DMS153 treated with DMSO at 0.1 percent for 48 hours (cell line): ENCODE measurements around the gene PSMD9.
"Not testable (repeated sequence)": the region's sequence is repeated elsewhere in the genome, so short reads cannot be mapped to it uniquely, and the experiment has no call there.

Experiments used
- DNase-seq: peaks from one replicate; lab custom pipeline; 2025; ENCODE audit not compliant: unreplicated experiment; lab: John Stamatoyannopoulos, UW

The PSMD9 gene

DNA sequence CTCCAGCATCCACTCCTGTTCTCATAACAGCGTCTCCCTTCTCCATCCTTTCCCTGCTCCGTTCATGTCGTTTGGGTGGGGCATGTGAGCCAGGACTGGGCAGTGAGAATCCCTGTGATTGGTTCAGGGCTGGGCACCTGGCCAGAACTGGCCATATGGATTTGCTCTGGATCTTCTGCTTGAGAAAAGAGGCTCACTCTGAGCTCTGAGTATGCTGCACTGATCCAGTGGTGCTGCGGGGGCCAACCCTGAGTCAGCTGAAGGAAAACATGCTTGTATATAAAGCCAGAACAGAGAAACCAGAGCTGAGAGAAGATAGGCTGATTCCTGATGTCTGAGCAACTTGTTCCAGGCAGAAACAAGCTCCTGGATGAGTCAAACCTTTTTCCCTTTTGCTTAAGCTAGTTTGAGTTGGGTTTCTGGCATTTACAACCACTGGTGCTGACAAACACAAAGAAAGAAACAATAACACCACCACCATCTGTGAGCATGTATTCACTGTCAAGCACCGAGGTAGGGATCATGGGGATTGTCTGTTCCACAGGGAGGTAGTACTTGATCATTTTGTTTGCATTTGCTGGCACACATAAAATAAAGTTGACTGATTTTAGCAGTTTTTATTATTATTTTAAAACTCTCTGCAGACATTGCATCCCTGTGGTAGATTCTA lies 15.9 kb upstream of the PSMD9 start:
- DNase-seq, result no peak

DNA sequence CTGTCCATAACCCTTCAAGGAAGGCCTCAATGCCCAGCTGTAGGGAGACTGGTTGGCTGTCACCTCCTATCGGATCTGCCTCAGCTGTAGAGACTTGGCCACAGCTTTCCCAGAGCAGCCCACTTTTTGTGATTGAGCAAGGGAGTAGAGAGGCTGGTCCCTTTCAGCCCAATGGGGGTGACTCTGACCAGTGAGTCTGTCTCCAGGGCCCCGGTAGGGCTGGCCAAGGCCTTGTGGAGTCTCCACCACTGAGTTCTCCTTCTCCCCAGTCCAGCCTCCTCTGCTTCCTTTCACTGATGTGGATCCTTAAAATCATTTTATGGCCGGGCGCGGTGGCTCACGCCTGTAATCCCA lies 15.4 kb upstream of the PSMD9 start:
- no peak for DNase-seq

DNA sequence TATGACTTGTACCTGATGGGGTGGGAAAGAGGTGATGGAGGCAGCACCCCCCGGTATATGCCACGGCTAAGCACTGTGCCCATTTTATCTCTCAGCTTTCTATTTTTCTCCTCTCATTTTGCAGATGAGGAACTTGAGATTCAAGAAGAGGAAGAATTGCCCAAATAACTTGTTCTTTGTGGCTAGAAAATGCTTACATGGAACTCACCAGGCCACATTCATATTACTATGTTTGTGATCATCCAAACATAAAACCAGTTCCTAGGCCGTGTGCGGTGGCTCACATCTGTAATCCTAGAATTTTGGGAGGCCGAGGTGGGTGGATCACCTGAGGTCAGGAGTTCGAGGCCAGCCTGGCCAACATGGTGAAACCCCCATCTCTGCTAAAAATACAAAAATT lies 14.5 kb upstream of the PSMD9 start:
- no peak for DNase-seq

DNA sequence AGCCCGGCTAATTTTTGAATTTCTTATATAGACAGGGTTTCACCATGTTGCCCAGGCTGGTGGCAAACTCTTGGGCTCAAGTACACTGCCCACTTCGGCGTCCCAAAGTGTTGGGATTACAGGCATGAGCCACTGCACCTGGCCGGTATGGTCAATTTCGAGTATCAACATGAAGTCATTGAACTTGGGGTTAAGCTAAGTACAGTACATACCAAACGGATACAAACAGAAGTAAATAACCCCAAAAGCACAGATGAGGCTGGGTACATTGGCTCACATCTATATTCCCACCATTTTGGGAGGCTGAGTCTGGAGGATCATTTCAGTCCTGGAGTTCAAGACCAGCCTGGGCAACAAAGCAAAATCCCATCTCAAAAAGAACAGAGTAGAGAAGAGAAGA lies 13.0 kb upstream of the PSMD9 start:
- no peak for DNase-seq

DNA sequence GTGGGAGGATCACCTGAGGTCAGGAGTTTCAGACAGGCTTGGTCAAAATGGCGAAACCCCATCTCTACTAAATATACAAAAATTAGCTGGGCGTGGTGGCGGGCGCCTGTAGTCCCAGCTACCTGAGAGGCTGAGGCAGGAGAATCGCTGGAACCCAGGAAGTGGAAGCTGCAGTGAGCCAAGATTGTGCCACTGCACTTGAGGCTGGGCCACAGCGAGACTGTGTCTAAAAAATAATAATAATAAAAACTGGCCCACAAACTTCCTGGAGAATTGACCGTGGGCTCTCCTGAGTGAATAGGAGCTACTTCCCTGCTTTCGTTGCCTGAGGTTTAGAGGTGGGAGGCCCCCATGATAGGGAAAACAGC lies 12.5 kb upstream of the PSMD9 start:
- DNase-seq, result not testable (repeated sequence)

DNA sequence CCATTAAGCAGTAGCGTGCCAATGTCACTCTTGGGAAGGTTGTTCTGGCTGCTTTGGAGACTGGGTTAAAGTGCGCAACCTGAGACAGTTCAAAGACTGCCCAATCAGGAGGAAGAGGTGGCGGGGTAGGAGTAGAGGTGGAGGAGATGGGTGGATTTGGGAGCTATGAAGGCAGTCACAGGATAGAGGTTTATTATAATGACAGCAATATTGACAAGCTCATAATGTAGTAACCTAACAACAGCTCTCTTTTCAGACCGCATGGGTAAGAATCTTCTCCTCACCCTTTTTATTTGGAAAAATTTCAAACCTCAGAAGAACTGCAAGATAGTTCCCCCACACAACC lies 5.3 kb upstream of the PSMD9 start:
- no peak for DNase-seq

DNA sequence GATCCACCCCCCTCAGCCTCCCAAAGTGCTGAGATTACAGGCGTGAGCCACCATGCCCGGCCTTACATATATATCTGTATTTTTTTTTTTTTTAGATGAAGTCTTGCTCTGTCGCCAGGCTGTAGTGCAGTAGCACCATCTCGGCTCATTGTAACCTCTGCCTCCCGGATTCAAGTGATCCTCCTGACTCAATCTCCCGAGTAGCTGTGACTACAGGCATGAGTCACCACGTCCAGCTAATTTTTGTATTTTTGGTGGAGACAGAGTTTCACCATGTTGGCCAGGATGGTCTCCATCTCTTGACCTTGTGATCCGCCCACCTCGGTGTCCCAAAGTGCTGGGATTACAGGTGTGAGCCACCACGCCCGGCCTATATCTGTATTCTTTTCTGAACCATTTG lies 3.5 kb upstream of the PSMD9 start:
- not testable (repeated sequence) for DNase-seq

DNA sequence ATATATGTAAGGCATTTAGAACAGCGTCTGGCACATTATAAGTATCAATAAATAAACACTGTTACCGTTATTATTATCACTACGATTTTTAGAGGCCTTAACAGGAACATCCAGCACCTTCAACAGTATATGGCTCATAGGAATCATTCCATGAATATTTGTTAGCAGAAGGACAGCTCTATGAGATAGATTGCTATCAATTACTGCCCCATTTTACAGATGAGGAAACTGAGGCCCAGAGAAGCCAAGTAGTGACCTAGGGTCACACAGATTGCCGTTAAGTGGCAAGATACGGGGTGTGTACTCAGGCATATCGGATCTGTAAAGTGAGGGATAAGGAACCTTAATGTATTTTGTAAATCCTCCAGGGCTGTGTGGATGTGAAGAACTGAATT lies 510 bp upstream of the PSMD9 start:
- DNase-seq, result no peak

DNA sequence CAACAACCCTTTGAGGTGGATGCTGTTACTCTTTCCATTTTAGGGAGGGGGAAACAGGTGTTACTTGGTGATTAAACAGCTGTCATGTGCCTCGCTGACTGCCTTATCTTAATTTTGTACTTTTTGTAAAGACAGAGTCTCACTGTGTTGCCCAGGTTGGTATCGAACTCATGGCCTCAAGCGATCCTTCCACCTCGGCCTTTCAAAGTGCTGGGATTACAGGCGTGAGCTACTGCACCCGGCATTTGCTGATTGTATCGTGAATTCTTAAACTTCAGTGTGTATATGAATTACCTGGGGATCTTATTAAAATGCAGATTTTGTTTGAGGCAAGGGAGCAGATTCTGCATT lies 659 bp downstream of the PSMD9 start:
- no peak for DNase-seq

DNA sequence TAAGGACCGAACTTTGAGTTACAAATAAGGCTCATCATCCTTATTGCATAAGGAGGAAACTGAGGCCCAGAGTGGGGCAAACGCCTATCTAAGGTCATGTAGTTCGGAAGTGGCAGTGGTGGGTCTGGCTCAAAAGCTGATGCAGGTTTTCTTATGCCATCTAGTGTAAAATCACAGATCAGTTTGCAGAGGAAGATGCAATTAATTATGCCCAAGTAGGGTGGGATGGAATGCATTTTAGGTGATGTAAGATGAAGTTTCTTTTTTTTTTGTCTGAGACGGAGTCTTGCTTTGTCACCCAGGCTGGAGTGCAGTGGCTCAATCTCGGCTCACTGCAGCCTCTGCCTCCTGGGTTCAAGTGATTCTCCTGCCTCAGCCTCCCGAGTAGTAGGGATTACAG lies 1.1 kb downstream of the PSMD9 start:
- DNase-seq, result not testable (repeated sequence)

DNA sequence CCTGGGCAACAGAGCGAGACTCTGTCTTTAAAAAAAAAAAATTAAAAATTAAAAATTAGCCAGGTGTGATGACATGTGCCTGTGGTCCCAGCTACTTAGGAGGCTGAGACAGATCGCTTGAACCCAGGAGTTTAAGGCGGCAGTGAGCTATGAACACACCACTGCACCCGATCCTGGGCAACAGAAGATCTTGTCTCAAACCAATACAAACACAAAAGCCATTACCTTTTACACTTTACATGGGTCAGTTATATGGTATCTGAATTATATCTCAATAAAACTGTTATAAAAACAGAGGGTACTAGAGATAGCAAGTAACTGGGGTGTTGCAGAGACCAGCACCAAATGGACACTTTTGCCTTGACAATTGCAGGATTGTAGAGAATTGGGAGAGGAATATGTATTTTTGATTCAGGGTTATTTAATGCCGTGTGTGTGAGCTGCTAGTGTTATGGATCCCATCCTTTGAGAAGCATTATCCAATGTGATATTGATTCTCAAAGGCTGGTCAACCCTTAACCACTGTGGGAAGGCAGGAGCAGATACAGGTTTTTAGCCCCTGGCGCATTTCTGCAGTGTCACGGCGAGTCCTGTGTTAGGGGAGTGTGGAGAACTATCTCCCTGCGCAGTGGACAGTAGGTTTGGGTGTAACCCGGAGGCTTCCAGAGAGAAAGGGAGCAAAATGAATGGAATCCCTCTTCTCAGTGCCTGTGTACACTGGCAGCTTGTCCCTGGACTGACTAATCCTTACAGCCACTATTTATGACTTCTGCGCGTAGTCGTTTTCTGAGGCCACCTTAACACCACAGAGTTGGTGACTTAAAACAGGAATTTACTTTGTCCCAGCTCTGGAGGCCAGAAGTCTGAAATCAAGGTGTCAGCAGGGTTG lies 4.3 kb downstream of the PSMD9 start:
- DNase-seq, result no peak

DNA sequence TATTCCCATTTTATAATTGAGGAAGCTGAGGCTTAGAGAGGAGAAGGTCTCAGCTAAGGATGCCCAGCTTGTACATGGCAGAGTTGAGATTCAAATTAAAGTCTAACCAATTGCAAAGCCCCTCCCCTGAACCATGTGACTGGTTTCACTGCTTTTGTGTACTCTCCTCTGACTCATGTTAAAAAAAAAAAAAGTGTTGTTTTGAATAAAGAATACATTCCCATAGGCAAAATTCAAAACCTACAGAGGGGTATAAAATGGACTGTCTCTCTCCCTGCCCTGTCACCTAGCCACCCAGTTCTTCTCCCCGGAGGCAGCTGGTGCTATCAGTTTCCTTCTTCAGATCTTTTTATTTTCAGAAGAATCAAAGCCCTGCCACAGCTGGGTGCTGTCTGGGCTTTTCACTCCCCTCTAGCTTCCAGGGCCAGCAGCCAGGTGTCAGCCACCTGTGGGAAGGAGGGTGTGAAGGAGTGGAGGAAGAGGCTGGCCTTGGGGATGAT lies 5.4 kb downstream of the PSMD9 start:
- no peak for DNase-seq

DNA sequence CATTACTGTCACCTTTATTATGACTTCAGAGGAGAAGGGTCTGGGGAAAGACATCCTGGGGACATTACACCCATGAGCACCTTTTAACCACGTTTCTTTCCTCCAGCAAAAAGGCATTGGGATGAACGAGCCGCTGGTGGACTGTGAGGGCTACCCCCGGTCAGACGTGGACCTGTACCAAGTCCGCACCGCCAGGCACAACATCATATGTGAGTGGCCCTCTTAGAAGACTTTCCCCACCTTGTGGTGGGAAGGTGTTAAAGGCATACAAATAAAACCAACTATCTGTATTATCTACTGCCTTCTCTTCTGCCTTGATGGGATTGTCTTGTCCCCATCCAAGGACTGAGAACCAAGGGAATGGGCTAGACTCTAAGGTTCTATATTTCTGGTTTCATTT lies 6.0 kb downstream of the PSMD9 start:
- DNase-seq, result no peak

DNA sequence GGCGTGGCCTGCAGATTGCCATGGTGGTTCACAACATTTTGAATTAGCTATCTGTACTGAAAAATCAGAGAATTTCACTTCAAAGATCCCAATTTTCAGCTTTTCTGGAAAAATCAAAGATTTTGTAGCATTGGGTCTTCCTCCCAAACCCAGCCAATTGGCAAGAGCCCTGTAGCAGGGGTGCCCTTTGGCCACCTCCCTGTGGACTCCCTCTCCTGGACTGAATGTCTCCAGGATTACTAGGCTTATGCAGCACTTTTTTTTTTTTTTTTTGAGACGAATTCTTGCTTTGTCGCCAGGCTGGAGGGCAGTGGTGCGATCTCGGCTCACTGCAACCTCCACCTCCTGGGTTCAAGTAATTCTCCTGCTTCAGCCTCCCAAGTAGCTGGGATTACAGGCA lies 9.7 kb downstream of the PSMD9 start:
- DNase-seq, result no peak

DNA sequence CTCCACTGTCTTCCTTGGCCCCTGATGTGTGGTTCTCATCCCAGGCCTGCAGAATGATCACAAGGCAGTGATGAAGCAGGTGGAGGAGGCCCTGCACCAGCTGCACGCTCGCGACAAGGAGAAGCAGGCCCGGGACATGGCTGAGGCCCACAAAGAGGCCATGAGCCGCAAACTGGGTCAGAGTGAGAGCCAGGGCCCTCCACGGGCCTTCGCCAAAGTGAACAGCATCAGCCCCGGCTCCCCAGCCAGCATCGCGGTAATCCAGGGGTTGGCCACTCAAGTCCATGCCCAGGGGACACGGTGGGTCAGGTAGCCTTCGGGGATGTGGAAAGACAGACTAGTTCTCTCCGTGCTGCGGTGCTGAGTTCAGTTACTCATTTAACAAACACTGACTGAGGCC lies 11.0 kb downstream of the PSMD9 start:
- DNase-seq, result no peak

DNA sequence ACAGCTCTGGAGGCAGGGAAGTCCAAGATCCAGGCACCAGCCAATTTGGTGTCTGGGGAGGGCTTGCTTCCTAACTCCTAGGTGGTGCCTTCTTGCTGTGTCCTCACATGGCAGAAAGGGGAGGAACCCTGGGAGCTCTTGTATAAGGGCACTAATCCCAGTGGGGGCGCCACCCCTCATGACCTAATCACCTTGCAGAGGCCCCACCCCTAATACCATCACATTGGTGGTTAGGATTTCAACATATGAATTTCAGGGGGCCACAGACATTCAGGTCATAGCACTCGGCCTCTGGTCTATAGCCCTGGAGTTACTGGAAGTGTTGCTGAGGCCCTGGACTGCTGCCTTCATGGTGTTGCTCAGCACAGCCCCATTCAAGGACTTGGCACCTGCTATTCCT lies 14.6 kb downstream of the PSMD9 start:
- no peak for DNase-seq

DNA sequence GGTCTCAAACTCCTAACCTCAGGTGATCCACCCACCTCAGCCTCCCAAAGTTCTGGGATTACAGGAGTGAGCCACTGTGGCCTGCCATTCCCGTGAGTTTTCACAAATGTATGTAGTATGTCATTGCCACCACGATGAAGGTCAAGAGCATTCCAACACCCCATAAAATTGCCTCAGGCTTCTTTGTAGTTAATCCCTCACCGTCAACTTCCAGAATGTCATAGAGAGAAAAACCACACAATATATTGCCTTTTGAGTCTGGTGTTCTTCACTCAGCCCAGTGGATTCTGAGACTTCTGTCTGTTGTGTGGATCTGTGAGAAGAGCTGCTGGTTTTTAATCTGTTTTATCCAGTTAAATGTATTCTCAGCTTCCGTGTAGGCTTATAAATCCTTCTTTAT lies 17.2 kb downstream of the PSMD9 start:
- no peak for DNase-seq

DNA sequence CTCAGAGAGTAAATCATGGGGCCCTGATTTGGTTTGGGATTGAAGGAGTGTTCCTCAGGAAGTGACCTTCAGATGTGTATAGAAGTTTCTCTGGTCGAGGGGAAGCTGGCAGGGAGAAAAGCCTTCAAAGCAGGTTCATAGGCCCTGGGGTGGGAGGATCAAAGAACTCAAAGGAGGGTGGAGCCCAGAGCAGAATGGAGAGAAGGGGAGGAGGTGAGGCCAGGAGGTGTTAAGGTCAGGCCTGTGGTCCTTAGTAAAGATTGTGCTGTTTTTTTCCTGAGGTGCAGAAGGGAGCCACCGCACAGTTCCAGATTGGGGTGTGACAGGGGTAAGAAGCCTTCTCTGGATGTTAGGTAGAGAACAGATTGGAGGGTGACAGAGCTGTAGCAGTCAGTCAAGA lies 20.1 kb downstream of the PSMD9 start:
- no peak for DNase-seq

DNA sequence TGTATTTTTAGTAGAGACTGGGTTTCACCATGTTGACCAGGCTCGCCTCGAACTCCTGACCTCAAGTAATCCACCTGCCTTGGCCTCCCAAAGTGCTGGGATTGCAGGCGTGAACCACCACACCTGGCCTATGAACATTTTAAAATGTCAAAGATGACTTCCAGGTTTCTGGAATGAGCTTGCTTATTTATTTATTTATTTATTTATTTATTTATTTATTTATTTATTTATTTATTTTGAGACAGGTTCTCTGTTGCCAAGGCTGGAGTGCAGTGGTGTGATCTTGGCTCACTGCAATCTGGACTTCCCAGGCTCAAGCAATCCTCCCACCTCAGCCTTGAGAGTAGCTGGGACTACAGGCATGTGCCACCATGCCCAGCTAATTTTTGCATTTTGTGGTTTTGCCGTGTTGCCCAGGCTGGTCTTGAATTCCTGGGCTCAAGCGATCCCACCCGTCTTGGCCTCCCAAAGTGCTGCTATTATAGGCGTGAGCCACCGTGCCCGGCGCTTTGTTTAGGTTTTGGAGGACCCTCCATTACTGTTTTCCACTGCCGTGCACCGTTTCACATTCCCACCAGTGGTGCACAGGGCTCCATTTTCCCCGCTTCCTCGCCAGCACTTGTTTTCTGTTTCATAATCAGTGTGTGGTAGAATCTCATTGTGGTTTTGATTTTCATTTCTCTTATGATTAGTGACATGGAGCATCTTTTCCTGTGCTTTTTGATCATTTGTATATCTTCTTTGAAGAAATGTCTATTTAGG lies 23.4 kb downstream of the PSMD9 start:
- no peak for DNase-seq

DNA sequence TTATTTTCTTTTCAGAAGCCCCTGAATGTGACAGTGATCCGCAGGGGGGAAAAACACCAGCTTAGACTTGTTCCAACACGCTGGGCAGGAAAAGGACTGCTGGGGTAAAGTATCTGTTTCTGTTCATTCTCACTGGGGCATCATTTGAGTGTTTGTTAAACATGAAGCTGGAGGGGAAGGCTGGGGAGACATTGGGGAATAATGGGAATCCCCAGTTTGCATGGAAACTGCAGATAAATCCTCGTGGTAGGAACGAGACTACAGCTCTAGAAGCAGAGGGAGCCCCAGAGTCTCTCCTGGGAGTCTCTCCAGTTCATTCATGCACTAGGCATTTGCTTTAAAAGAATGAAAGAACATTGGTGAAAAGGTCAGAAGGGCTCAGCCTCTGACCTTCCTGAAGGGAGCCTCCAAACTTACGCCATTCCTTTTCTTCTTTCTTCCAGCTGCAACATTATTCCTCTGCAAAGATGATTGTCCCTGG lies 27.3 kb downstream of the PSMD9 start:
- DNase-seq, result no peak

DNA sequence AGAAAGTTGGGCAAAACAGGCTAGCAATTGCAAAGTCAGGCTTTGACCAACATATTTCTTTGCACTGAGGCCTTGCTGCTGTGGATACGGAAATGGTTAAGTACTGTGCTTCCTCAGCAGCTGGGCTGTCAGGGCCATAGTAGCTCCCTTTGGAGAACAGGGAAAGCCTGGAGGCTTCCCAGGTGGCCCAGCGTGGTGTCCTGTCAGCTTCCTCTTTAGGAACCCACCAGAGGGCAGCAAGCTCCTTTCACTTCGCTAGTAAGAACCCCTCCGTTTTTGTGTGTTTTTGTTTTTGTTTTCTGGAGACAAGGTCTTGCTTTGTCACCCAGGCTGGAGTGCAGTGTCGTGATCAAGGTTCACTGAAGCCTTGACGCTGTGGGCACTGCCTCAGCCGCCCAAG lies 28.1 kb downstream of the PSMD9 start:
- DNase-seq, result no peak
